HG02571 (cell line): ENCODE measurements around the gene PMVK.

Experiments used
- ATAC-seq: cut with Tn5 transposase; IDR thresholded peaks from one replicate; pipeline ENCODE4 v1.9.1; 2021; ENCODE audit warnings: mild to moderate bottlenecking, moderate library complexity; ENCODE audit not compliant: unreplicated experiment

Gene PMVK

DNA sequence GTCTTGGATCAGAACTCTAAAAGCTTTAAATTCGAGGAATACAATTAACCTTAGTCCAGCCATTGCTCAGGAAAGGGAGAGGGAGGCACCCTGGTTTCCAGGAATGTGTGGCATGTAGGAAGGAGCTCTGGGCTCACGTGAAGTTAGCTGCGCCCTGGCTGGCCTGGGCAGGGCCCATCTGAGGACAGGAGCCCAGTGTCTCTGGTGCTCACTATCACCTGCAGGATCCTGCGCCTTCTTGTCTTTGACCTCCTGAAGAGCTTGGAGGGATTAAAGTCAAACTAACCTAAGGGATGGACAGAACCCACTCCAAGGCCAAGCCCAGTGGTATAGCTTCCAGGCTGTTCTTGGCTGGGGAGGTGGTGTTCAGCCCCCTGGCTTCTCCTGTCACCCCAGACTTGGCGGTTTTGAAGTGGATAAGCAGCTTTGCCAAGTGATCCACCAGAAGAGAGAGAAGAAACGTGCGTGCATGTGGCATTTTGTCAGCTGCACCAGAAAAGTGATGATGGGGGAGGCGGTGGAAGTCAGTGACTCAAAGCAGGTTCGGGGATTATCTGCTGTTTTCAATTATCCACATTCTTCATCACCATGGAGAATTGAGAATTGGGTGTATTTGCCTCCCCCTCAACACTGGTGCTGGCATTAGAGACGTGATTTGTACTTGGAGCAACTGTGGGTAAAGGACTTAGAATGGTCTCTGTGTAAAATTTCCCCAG lies 54.5 kb downstream of the PMVK start:
- ATAC-seq: no peak

DNA sequence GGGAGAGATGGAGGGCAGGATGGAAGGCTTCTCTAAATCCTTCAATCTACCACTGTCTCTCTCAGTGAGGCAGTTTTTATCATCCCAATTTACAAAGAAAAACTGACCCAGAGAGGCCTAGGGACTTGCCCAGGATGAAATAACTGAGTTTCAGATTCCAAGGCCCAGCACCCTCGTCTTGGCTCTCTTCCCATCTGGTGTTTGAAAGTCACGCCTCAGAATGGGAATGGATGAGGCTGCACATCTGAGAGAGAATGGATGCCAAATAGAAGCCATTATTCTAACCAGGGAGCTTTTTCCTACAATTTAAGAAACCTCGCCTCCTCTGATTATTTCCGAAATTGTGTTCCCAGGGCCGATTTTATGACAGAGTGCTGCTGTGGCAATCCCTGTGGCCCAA lies 55.8 kb downstream of the PMVK start:
- ATAC-seq: no peak

DNA sequence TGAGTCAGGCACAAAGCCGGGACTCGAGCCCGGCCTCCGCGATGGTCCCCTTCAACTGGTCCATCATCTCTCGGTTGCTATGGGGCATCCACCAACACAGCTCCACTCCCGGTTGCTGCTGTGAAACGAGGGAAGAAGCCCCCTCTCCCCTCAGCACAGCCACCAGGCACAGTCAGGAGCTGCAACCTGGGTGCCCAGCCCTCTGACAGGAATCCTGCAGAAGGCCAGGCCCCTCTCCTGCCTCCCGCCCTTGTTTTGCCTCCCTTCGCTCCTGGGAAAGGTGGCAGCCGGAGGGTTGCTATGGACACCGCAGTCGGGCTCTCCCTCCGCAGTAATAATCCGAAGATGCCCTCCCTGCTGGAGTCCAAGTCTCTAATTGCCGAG lies 57.5 kb downstream of the PMVK start:
- no peak for ATAC-seq

DNA sequence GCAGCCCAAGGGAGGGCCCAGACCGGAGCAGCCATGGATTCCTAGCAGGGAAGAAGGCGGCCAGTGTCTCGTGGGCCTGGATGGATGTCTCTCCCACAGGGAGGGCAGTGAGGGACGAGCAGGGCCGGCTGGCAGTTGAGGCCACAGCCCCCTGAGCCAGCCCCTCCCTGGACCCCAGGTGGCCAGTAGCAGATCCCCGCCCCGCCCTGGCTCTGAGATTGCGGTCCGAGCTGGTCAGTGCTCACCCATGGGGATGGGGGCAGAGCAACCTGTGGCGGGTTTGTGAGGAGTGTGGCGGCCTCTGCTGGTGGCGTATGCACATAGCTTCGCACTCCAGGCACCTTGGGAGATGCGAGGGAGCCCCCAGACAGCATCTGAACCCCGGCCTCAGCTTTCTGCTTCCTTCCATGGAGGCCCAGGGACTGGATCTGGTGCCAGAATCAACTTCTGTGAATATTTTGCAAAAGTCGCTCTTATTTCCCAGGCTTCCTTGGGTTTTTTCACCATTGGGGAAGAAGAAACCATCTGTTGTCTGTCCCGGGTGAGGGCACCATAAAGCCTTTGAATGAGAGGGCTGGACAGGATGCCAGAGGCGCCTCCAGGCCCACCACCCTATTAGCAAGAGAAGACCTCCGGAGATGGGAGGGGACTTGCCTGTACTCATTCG lies 58.0 kb downstream of the PMVK start:
- no peak for ATAC-seq

DNA sequence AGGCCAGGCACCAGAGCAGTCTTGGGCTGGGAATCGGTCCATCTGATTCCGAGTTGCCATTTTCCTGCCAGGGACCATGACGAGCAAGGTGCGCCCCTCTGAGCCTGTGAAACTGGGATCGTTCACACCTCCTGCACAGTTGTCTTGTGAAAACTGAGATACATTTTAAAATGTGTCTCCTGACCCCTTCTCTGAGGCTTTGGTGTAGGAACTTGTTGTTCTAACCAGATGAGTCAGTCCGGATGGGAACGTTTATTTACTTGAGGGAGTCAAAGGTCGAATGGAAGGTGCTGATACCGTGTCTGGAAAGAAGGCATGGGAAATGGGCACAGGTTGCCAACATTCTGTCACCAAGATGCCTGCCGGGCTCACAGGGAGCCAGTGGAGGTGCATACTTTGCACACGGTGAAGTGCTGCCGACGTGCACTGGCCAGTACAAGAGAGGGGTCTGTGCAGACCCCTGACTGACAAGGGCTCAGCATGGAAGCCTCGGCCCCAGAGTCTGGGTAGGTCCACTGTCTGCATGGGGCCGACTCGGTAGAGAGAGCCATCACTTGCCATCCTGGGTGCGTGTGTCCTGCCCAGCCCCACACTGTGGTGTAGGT lies 59.0 kb downstream of the PMVK start:
- no peak for ATAC-seq

DNA sequence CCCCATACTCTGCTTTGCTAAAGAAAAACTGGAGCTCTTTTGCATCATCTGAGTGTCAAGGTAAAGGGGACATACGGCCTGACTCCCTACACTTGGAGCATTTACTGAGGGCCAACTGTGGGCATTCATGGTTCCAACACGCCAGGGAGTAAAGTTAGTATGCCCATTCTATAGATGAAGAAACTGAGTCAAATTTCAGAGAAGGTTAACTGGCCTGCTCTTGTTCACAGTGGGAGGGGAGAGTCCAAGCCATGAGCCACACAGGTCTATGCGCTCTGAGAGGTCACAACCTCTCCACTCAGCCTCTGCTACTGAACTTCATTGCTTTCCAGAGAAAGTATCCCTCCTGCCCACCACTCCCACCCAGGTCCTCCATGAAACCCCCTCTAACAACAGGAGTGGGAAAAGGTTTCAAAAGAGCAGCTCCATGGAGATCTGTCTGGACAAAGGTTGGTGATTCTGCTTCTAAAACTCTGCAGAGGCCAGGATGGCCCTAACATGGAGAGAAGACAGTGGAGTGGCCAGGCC lies 59.6 kb downstream of the PMVK start:
- no peak for ATAC-seq
